Measurements from ENCODE around the gene CATSPER3.

GRCh38 chr5:134935711-134936602 is 31.8 kb upstream of the CATSPER3 start:
- no peak for TF ChIP-seq POLR2A (IDR thresholded peaks at IDR 0.05; ENCODE audit: low read length)
- TF ChIP-seq GATA1 (IDR thresholded peaks at IDR 0.05; ENCODE audit: low read depth, low read length) = no peak

Measured in erythroblast (primary cell).